MM.1S (cell line): ENCODE measurements around the gene PET100.

ENCODE experiments used
- EZH2 ChIP-seq: fragments of 300-600 bp; sonication (generic); optimal IDR thresholded peaks from 2 replicates; pipeline ENCODE3; 2017; ENCODE audit warnings: low read depth, mild to moderate bottlenecking, antibody characterized with exemption, low read length, mixed read lengths
- EZH2phosphoT487 ChIP-seq: fragments of 300-600 bp; sonication (generic); IDR thresholded peaks from 2 replicates; pipeline ENCODE4 v1.6.1; 2018; ENCODE audit warnings: antibody characterized with exemption, low read length
- TF ChIP-seq, protein P1 (sequence below): fragments of 300-600 bp; sonication (generic); IDR thresholded peaks from 2 replicates; pipeline ENCODE4 v1.5.1; 2016; ENCODE audit warnings: antibody characterized with exemption, low read length, mixed read lengths

GRCh38 chr19:7672522-7672921 is 42.9 kb downstream of the PET100 start:
- TF ChIP-seq, protein P1, sequence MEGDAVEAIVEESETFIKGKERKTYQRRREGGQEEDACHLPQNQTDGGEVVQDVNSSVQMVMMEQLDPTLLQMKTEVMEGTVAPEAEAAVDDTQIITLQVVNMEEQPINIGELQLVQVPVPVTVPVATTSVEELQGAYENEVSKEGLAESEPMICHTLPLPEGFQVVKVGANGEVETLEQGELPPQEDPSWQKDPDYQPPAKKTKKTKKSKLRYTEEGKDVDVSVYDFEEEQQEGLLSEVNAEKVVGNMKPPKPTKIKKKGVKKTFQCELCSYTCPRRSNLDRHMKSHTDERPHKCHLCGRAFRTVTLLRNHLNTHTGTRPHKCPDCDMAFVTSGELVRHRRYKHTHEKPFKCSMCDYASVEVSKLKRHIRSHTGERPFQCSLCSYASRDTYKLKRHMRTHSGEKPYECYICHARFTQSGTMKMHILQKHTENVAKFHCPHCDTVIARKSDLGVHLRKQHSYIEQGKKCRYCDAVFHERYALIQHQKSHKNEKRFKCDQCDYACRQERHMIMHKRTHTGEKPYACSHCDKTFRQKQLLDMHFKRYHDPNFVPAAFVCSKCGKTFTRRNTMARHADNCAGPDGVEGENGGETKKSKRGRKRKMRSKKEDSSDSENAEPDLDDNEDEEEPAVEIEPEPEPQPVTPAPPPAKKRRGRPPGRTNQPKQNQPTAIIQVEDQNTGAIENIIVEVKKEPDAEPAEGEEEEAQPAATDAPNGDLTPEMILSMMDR = no peak
- TF ChIP-seq EZH2 (no peak), EZH2phosphoT487 (no peak)
